ENCODE measurements around the gene GPR152. TPM values are rescaled to one million over a fixed set of nuclear protein-coding genes. Genes with fewer than 3 reads are reported as not detected.
A peak's percentile ranks its signal among the peaks of the same experiment; 100 is the strongest.
"Not testable (repeated sequence)": the region's sequence is repeated elsewhere in the genome, so short reads cannot be mapped to it uniquely, and the experiment has no call there.

The GPR152 gene
- total and polyA plus RNA-seq, 7 experiments from 2014 or later, result 1.4 to 1.5 TPM; not detected in 5

DNA sequence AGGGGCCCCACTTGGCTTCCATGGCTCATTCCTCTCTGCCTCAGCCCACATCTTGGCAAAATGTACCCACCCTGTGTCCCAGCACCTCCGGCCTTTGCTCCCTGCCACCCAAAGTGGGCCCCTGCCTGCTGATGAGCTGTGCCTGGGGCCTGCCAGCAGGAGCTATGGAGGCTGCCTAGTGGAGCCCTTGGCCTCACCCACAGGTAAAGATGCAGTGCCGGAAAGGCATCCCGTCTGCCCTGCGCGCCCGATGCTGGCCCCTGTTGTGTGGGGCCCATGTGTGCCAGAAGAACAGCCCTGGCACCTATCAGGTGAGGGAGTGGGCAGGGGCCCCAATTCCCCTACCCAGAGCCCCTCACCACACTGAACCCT is 47.3 kb downstream of the GPR152 start:
- Mint-ChIP-seq H3K9me3 (peaks cover 0 to 3% (median 0%) of the 10 kb centered on the region in 11 donors), H3K4me3 (peak overlapping the region; percentile 90 to 100 (median 98))

GRCh38 chr11:67404515-67405195 is 47.9 kb downstream of the GPR152 start:
- peak in 6 of 9 donors; percentile 42 to 68 (median 51) for DNase-seq
- ChIA-PET POLR2A (interaction anchor here (0.6 to 25.4 kb wide), 20 partner anchors 8 to 165 kb away, joined by 3 to 1530 read pairs (median 4); partner anchors contain the start of genes AIP, CARNS1, POLD4 and PTPRCAP), CTCF (interaction anchor here (1.0 to 6.4 kb wide), 9 partner anchors 8 to 64 kb away, joined by 3 to 67 read pairs (median 6); partner anchors contain the start of genes PTPRCAP and RAD9A)
- Histone ChIP-seq H3K4me1 (ENCODE audit: control insufficient read depth in 2 of 2, insufficient read depth in 2 of 2, low read length in 2 of 2) (peaks cover 65 to 73% of the 10 kb centered on the region in 2 donors), H3K4me3 (ENCODE audit: low read length) (peak overlapping the region; percentile 98), H3K9me3 (ENCODE audit: control insufficient read depth in 2 of 3, low read length in 3 of 3) (no peaks in the 10 kb centered on the region), H3K27me3 (ENCODE audit: control insufficient read depth in 2 of 2, insufficient read depth in 2 of 2, low read length in 2 of 2) (no peaks in the 10 kb centered on the region), H3K27ac (ENCODE audit: low read depth, low read length) (peak overlapping the region; percentile 87), H3K36me3 (ENCODE audit: control insufficient read depth in 2 of 3, insufficient read depth in 3 of 3, low read length in 3 of 3) (peaks cover 0 to 32% (median 5%) of the 10 kb centered on the region in 3 experiments)
- no peak for ATAC-seq
- H3K9me3 Mint-ChIP-seq, result peaks cover 0 to 3% (median 0%) of the 10 kb centered on the region in 11 donors
- H3K27me3 Mint-ChIP-seq, result no peaks in the 10 kb centered on the region
- H3K4me3 Mint-ChIP-seq, result peak overlapping the region; percentile 90 to 100 (median 98)
- H3K4me1 Mint-ChIP-seq, result peaks cover 23 to 63% (median 53%) of the 10 kb centered on the region in 7 donors
- peaks cover 0 to 51% (median 11%) of the 10 kb centered on the region in 5 donors for H3K36me3 Mint-ChIP-seq
- peak overlapping the region; percentile 85 to 96 (median 95) for H3K27ac Mint-ChIP-seq
- intact Hi-C loops (cut with micrococcal nuclease), result loop anchor here (5.0 kb wide), 2 partner anchors 132 to 228 kb away; no protein-coding TSS in a partner anchor

More for the DNA sequence above, 47.3 kb downstream of the GPR152 start:
- H3K27me3 Mint-ChIP-seq, result no peaks in the 10 kb centered on the region
- Histone ChIP-seq H3K27me3 (ENCODE audit: control insufficient read depth in 2 of 2, insufficient read depth in 2 of 2, low read length in 2 of 2) (no peaks in the 10 kb centered on the region), H3K27ac (ENCODE audit: low read depth, low read length) (peak overlapping the region; percentile 87), H3K4me1 (ENCODE audit: control insufficient read depth in 2 of 2, insufficient read depth in 2 of 2, low read length in 2 of 2) (peaks cover 67 to 76% of the 10 kb centered on the region in 2 donors), H3K4me3 (ENCODE audit: low read length) (peak overlapping the region; percentile 98), H3K36me3 (ENCODE audit: control insufficient read depth in 2 of 3, insufficient read depth in 3 of 3, low read length in 3 of 3) (peaks cover 0 to 32% (median 5%) of the 10 kb centered on the region in 3 experiments), H3K9me3 (ENCODE audit: control insufficient read depth in 2 of 3, low read length in 3 of 3) (no peaks in the 10 kb centered on the region)
- CTCF ChIA-PET, result interaction anchor here (1.1 to 6.4 kb wide), 4 partner anchors 14 to 63 kb away, joined by 3 to 67 read pairs (median 22); partner anchors contain the start of gene PTPRCAP
- H3K27ac Mint-ChIP-seq, result peak overlapping the region; percentile 85 to 96 (median 95)
- peaks cover 0 to 54% (median 11%) of the 10 kb centered on the region in 5 donors for H3K36me3 Mint-ChIP-seq
- POLR2A ChIA-PET, result interaction anchor here (0.6 to 25.4 kb wide), 14 partner anchors 9 to 165 kb away, joined by 3 to 1530 read pairs (median 4); partner anchors contain the start of genes AIP, CARNS1, POLD4 and PTPRCAP
- ATAC-seq (no peak), DNase-seq (peak in 2 of 9 donors; percentile 39 to 44)
- intact Hi-C loops (cut with micrococcal nuclease), result no loop called here
- peaks cover 23 to 65% (median 56%) of the 10 kb centered on the region in 7 donors for H3K4me1 Mint-ChIP-seq

DNA sequence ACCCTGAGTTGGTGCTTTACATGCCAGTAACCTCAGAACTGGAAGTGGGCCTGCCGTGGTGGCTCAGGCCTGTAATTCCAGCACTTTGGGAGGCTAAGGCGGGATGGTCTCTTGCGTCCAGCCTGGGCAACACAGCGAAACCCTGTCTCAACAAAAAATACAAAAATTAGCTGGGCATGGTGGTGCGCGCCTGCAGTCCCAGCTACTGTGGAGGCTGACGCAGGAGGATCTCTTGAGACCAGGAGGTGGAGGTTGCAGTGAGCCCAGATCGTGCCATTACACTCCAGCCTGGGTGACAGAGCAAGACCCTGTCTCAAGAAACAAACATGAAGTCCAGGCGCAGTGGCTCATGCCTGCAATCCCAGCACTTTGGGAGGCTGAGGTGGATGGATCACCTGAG is 49.4 kb downstream of the GPR152 start:
- H3K27ac Mint-ChIP-seq, result peak overlapping the region; percentile 85 to 97 (median 95)
- peaks cover 61 to 63% of the 10 kb centered on the region in 2 donors for H3K4me1 ChIP-seq (ENCODE audit: control insufficient read depth in 2 of 2, insufficient read depth in 2 of 2, low read length in 2 of 2)
- not testable (repeated sequence) for DNase-seq; H3K9me3 ChIP-seq (ENCODE audit: control insufficient read depth in 2 of 3, low read length in 3 of 3); H3K27me3 ChIP-seq (ENCODE audit: control insufficient read depth in 2 of 2, insufficient read depth in 2 of 2, low read length in 2 of 2); ATAC-seq; H3K9me3 Mint-ChIP-seq; H3K27me3 Mint-ChIP-seq
- peak overlapping the region; percentile 98 for H3K4me3 ChIP-seq (ENCODE audit: low read length)
- ChIA-PET CTCF (interaction anchor here (1.0 to 6.4 kb wide), 11 partner anchors 10 to 81 kb away, joined by 3 to 67 read pairs (median 6); partner anchors contain the start of genes PTPRCAP and RAD9A), POLR2A (interaction anchor here (0.8 to 25.4 kb wide), 20 partner anchors 12 to 282 kb away, joined by 3 to 1530 read pairs (median 6); partner anchors contain the start of genes AIP, CARNS1, POLD4 and PTPRCAP)
- peak overlapping the region; percentile 90 to 100 (median 98) for H3K4me3 Mint-ChIP-seq
- H3K36me3 Mint-ChIP-seq, result peaks cover 0 to 48% (median 9%) of the 10 kb centered on the region in 5 donors
- peaks cover 8 to 45% (median 15%) of the 10 kb centered on the region in 3 experiments for H3K36me3 ChIP-seq (ENCODE audit: control insufficient read depth in 2 of 3, insufficient read depth in 3 of 3, low read length in 3 of 3)
- intact Hi-C loops (cut with micrococcal nuclease), result loop anchor here (1.0 to 5.0 kb wide), 10 partner anchors 8 to 229 kb away; partner anchors contain the start of genes PTPRCAP (in 2 of the 2), AIP (in 1 of the 2) and RPS6KB2 (in 1 of the 2)
- peaks cover 24 to 59% (median 52%) of the 10 kb centered on the region in 7 donors for H3K4me1 Mint-ChIP-seq
- H3K27ac ChIP-seq (ENCODE audit: low read depth, low read length), result peak overlapping the region; percentile 87

DNA sequence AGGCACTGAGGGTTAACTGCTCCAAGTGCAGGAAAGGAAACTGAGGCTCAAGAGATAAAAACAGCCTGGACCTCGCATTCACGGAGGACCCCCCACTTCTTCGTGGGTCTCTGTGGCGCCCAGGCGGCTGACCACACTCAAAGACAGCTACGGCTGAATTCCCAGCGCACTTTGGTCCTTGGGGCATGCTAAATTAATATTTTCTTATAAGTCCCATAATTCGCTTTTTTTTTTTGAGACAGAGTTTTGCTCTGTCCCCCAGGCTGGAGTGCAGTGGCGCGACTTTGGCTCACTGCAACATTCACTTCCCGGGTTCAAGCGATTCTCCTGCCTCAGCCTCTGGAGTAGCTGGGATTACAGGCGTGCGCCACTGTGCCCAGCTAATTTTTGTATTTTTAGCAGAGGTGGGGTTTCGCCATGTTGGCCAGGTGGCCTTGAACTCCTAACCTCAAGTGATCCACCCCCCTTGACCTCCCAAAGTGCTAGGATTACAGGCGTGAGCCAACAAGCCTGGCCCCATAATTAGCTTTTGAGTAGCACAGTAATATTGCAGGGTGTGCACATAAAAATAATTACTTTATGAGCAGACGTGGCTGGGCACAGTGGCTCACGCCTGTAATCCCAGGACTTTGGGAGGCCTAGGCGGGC is 50.2 kb downstream of the GPR152 start:
- Mint-ChIP-seq H3K36me3 (peaks cover 0 to 49% (median 7%) of the 10 kb centered on the region in 5 donors), H3K27ac (peak overlapping the region; percentile 66 to 97 (median 95)), H3K4me1 (peaks cover 23 to 59% (median 52%) of the 10 kb centered on the region in 7 donors), H3K4me3 (peak overlapping the region; percentile 72 to 100 (median 96))
- peak overlapping the region; percentile 98 for H3K4me3 ChIP-seq (ENCODE audit: low read length)
- peak in 2 of 9 donors; percentile 13 to 38 for DNase-seq
- H3K27ac ChIP-seq (ENCODE audit: low read depth, low read length), result peak overlapping the region; percentile 87
- H3K9me3 ChIP-seq (ENCODE audit: control insufficient read depth in 2 of 3, low read length in 3 of 3); H3K27me3 Mint-ChIP-seq; H3K9me3 Mint-ChIP-seq; H3K27me3 ChIP-seq (ENCODE audit: control insufficient read depth in 2 of 2, insufficient read depth in 2 of 2, low read length in 2 of 2); ATAC-seq: not testable (repeated sequence)
- ChIA-PET POLR2A (interaction anchor here (0.6 to 25.4 kb wide), 26 partner anchors 9 to 281 kb away, joined by 3 to 1530 read pairs (median 6); partner anchors contain the start of genes AIP, ANKRD13D, CARNS1 and PITPNM1), CTCF (interaction anchor here (0.6 to 6.4 kb wide), 14 partner anchors 11 to 260 kb away, joined by 3 to 67 read pairs (median 4); partner anchors contain the start of genes PITPNM1 and PTPRCAP)
- H3K36me3 ChIP-seq (ENCODE audit: control insufficient read depth in 2 of 3, insufficient read depth in 3 of 3, low read length in 3 of 3), result peaks cover 14 to 53% (median 19%) of the 10 kb centered on the region in 3 experiments
- peaks cover 58 to 63% of the 10 kb centered on the region in 2 donors for H3K4me1 ChIP-seq (ENCODE audit: control insufficient read depth in 2 of 2, insufficient read depth in 2 of 2, low read length in 2 of 2)
- intact Hi-C loops (cut with micrococcal nuclease), result loop anchor here (1.0 to 5.0 kb wide), 6 partner anchors 19 to 230 kb away; partner anchors contain the start of genes AIP (in 1 of the 2) and RPS6KB2 (in 1 of the 2)

DNA sequence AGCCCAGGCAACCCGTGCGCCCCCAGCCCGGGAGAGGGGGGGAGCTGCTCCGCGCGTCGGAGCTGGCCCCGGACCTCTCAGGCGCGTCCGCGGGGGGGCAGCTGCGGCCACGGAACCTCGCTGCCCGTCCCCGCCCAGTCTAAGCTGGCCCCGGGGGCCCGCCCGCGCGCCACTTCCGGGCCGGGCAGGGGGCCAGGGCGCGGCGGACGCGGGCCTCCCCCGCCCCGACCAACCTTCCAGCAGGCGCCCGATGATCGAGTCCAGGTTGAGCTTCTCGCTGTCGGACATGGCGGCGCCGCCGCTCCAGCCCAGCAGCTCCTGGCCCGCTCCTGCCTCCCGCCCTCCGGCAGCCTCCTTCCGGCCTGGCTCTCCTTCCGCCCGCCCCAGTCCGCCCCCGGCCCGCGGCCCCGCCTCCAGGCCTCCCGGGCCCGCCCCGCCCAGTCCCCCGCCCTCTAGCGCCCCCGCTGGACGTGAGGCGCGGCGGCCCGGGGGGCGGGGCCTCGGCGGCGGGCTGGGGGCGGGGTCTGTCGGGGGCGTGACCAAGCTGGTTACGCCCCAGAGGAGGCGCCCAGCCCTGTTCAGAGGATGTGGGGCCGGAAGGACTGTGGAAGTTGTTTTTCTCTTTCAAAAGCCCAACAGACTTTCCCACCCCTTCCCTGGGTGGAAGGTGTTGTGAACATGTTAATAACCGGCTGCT is 50.9 kb downstream of the GPR152 start, which contains the start of gene PPP1CA:
TSS of gene PPP1CA (minus strand) at position 364 of the 697 bp plus-strand sequence. CDS start at position 288, 76 bp downstream.
- peak; percentile 93 for ATAC-seq
- intact Hi-C loops (cut with micrococcal nuclease), result loop anchor here (1.0 to 5.0 kb wide), 11 partner anchors 10 to 231 kb away; partner anchors contain the start of genes RAD9A (in 2 of the 2), TMEM134 (in 2 of the 2), AIP (in 1 of the 2) and CDK2AP2 (in 1 of the 2)
- CTCF ChIA-PET, result interaction anchor here (0.6 to 6.4 kb wide), 17 partner anchors 10 to 259 kb away, joined by 3 to 67 read pairs (median 4); partner anchors contain the start of genes AIP, PITPNM1, POLD4 and PTPRCAP

More for the DNA sequence above, 50.9 kb downstream of the GPR152 start, which contains the start of gene PPP1CA:
- peaks cover 22 to 59% (median 52%) of the 10 kb centered on the region in 7 donors for H3K4me1 Mint-ChIP-seq
- Histone ChIP-seq H3K36me3 (ENCODE audit: control insufficient read depth in 2 of 3, insufficient read depth in 3 of 3, low read length in 3 of 3) (peaks cover 14 to 59% (median 19%) of the 10 kb centered on the region in 3 experiments), H3K27ac (ENCODE audit: low read depth, low read length) (peak within 1 kb of the TSS; percentile 87), H3K4me1 (ENCODE audit: control insufficient read depth in 2 of 2, insufficient read depth in 2 of 2, low read length in 2 of 2) (peaks cover 55 to 63% of the 10 kb centered on the region in 2 donors), H3K9me3 (ENCODE audit: control insufficient read depth in 2 of 3, low read length in 3 of 3) (no peaks in the 10 kb centered on the region), H3K27me3 (ENCODE audit: control insufficient read depth in 2 of 2, insufficient read depth in 2 of 2, low read length in 2 of 2) (no peaks in the 10 kb centered on the region), H3K4me3 (ENCODE audit: low read length) (peak within 1 kb of the TSS; percentile 98)
- POLR2A ChIA-PET, result interaction anchor here (0.5 to 25.4 kb wide), 31 partner anchors 8 to 747 kb away, joined by 3 to 1530 read pairs (median 6); partner anchors contain the start of genes AIP, ANKRD13D, CARNS1 and CDK2AP2
- peaks cover 0 to 44% (median 4%) of the 10 kb centered on the region in 5 donors for H3K36me3 Mint-ChIP-seq
- H3K4me3 Mint-ChIP-seq, result peak within 1 kb of the TSS; percentile 90 to 100 (median 96)
- no peaks in the 10 kb centered on the region for H3K27me3 Mint-ChIP-seq
- peaks cover 0 to 3% (median 0%) of the 10 kb centered on the region in 11 donors for H3K9me3 Mint-ChIP-seq
- DNase-seq, result peak; percentile 87 to 99 (median 92)
- H3K27ac Mint-ChIP-seq, result peak within 1 kb of the TSS; percentile 81 to 97 (median 95)
